ENCODE results near the gene OR6B3. TPM values are rescaled to one million over a fixed set of nuclear protein-coding genes. Genes with fewer than 3 reads are reported as not detected.

The OR6B3 gene
- total and polyA plus RNA-seq, 9 of the 15 experiments (the other 6 are each of a cell fraction or from before 2014, with no cell fraction given), result not detected

DNA sequence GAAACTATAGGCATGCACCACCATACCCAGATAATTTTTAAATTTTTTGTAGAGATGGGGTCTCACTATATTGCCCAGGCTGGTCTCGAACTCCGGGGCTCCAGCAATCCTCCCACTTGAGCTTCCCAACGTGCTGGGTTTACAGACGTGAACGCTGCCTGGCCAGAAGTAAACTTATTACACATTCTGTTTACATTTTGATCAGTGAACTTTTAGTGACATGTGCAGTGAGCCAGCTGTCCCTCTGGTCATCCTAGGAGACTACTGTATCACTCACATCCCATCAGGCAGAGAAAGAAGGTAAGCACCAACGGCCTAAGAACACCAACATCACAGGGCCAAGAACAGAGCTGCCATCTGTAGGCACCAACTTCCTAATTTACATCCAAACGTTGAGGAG, 50.3 kb downstream of the OR6B3 start:
- Histone ChIP-seq H3K9ac (ENCODE audit: insufficient read depth in 1 of 2, low read depth in 2 of 2, low read length in 2 of 2) (no peak overlapping the region), H4K20me1 (replicated peaks; ENCODE audit: control insufficient read depth, insufficient read depth, low read length) (no peaks in the 10 kb centered on the region), H3K27me3 (ENCODE audit: control insufficient read depth in 2 of 2, insufficient read depth in 2 of 2, low read length in 2 of 2) (no peaks in the 10 kb centered on the region), H3K9me3 (replicated peaks; ENCODE audit: control insufficient read depth, insufficient read depth, low read depth, low read length) (no peaks in the 10 kb centered on the region), H3K9me1 (ENCODE audit: control insufficient read depth, insufficient read depth, low read length) (no peaks in the 10 kb centered on the region), H3K36me3 (ENCODE audit: control insufficient read depth, insufficient read depth, low read length) (peaks cover 90% of the 10 kb centered on the region), H3K4me3 (no peak overlapping the region), H2AFZ (ENCODE audit: low read depth, low read length) (no peak overlapping the region), H3K4me2 (ENCODE audit: insufficient read depth, low read length) (no peak overlapping the region), H3K79me2 (ENCODE audit: control insufficient read depth, insufficient read depth, low read length) (no peaks in the 10 kb centered on the region), H3K4me1 (replicated peaks in 1 of 2; ENCODE audit: control insufficient read depth in 2 of 2, insufficient read depth in 2 of 2, low read length in 2 of 2) (no peaks in the 10 kb centered on the region), H3K27ac (ENCODE audit: extremely low read depth, low read depth, low read length) (no peak overlapping the region)
- ATAC-seq (no peak), DNase-seq (ENCODE audit: extremely low read depth in 1 of 4, low spot score in 3 of 4) (no peak), FAIRE-seq (no peak)
- in situ Hi-C loops (cut with MboI) (no loop called here), intact Hi-C loops (cut with micrococcal nuclease) (no loop called here)
- no TSS peak for BruUV-seq (replicated peaks)
- CTCF ChIA-PET (ENCODE audit: low intra/inter-chr PET ratio), result no interaction called here
- WGBS (ENCODE audit: insufficient coverage, low coverage, missing lambda C conversion rate), result 83% methylated on average over 4 of the region's 7 CpGs
- POLR2A ChIA-PET, result no interaction called here
- TF ChIP-seq ZNF217 (CRISPR knock-in tag; IDR thresholded peaks at IDR 0.05), result no peak
- TF ChIP-seq ESRRB (CRISPR knock-in tag; IDR thresholded peaks at IDR 0.05; ENCODE audit: borderline replicate concordance), result no peak
- TF ChIP-seq, protein P1, sequence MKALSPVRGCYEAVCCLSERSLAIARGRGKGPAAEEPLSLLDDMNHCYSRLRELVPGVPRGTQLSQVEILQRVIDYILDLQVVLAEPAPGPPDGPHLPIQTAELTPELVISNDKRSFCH (CRISPR knock-in tag; IDR thresholded peaks at IDR 0.05), result no peak
- TF ChIP-seq, protein P1 (tag; IDR thresholded peaks at IDR 0.05), result no peak
- TF ChIP-seq HLTF (IDR thresholded peaks at IDR 0.05), result no peak
- TF ChIP-seq NCOA6 (IDR thresholded peaks at IDR 0.05), result no peak
- TF ChIP-seq C11orf30 (IDR thresholded peaks at IDR 0.05; ENCODE audit: low read depth), result no peak
- no peak for TF ChIP-seq FOXA3 (CRISPR knock-in tag; conservative IDR thresholded peaks at IDR 0.05 in 1 of 2, IDR thresholded peaks at IDR 0.05 in 1 of 2)
- no peak for TF ChIP-seq PHF21A (IDR thresholded peaks at IDR 0.05; ENCODE audit: borderline replicate concordance, low read depth)
- no peak for TF ChIP-seq POLR2B (IDR thresholded peaks at IDR 0.05; ENCODE audit: low read depth, partially characterized antibody)
- TF ChIP-seq SIX5 (IDR thresholded peaks at IDR 0.05; ENCODE audit: borderline replicate concordance in 1 of 2, insufficient read depth in 1 of 2, low read depth in 1 of 2, low read length in 2 of 2), result no peak
- no peak for TF ChIP-seq ZNF124 (CRISPR knock-in tag; IDR thresholded peaks at IDR 0.05)
- no peak for TF ChIP-seq ASH1L (IDR thresholded peaks at IDR 0.05; ENCODE audit: borderline replicate concordance, low read depth, partially characterized antibody)
- TF ChIP-seq, protein P2, sequence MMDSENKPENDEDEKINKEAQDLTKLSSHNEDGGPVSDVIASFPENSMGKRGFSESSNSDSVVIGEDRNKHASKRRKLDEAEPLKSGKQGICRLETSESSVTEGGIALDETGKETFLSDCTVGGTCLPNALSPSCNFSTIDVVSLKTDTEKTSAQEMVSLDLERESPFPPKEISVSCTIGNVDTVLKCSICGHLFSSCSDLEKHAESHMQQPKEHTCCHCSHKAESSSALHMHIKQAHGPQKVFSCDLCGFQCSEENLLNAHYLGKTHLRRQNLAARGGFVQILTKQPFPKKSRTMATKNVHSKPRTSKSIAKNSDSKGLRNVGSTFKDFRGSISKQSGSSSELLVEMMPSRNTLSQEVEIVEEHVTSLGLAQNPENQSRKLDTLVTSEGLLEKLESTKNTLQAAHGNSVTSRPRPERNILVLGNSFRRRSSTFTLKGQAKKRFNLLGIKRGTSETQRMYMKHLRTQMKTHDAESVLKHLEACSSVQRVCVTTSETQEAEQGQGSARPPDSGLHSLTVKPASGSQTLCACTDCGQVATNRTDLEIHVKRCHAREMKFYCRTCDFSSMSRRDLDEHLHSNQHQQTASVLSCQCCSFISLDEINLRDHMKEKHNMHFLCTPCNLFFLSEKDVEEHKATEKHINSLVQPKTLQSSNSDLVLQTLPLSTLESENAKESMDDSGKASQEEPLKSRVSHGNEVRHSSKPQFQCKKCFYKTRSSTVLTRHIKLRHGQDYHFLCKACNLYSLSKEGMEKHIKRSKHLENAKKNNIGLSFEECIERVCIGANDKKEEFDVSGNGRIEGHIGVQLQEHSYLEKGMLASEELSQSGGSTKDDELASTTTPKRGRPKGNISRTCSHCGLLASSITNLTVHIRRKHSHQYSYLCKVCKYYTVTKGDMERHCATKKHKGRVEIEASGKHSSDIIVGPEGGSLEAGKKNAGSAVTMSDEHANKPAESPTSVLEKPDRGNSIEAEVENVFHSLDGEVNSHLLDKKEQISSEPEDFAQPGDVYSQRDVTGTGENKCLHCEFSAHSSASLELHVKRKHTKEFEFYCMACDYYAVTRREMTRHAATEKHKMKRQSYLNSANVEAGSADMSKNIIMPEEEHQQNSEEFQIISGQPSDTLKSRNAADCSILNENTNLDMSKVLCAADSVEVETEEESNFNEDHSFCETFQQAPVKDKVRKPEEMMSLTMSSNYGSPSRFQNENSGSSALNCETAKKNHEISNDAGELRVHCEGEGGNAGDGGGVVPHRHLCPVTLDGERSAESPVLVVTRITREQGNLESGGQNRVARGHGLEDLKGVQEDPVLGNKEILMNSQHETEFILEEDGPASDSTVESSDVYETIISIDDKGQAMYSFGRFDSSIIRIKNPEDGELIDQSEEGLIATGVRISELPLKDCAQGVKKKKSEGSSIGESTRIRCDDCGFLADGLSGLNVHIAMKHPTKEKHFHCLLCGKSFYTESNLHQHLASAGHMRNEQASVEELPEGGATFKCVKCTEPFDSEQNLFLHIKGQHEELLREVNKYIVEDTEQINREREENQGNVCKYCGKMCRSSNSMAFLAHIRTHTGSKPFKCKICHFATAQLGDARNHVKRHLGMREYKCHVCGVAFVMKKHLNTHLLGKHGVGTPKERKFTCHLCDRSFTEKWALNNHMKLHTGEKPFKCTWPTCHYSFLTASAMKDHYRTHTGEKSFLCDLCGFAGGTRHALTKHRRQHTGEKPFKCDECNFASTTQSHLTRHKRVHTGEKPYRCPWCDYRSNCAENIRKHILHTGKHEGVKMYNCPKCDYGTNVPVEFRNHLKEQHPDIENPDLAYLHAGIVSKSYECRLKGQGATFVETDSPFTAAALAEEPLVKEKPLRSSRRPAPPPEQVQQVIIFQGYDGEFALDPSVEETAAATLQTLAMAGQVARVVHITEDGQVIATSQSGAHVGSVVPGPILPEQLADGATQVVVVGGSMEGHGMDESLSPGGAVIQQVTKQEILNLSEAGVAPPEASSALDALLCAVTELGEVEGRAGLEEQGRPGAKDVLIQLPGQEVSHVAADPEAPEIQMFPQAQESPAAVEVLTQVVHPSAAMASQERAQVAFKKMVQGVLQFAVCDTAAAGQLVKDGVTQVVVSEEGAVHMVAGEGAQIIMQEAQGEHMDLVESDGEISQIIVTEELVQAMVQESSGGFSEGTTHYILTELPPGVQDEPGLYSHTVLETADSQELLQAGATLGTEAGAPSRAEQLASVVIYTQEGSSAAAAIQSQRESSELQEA (IDR thresholded peaks at IDR 0.05; ENCODE audit: low read depth), result no peak
- no peak for TF ChIP-seq POLR3G (IDR thresholded peaks at IDR 0.05; ENCODE audit: extremely low read depth, insufficient read length, insufficient replicate concordance)
